Heart left ventricle (tissue), 16 donors: ENCODE measurements around the gene PI3. TPM values are rescaled to one million over a fixed set of nuclear protein-coding genes. Genes with fewer than 3 reads are reported as not detected.
"Not testable (repeated sequence)": the region's sequence is repeated elsewhere in the genome, so short reads cannot be mapped to it uniquely, and the experiment has no call there.

ENCODE experiments used
- ATAC-seq, 4 donors: fragments of 200-7000 bp; cut with Tn5 transposase; one replicate each; pipeline ENCODE4 v1.9.1; 2020 to 2022; ENCODE audit warnings: moderate library complexity in 4 of 4, mild to moderate bottlenecking in 3 of 4, moderate number of reproducible peaks in 1 of 4
- DNase-seq, 5 donors: peaks; one replicate each; pipeline ENCODE4 v3.0.0-alpha.2; 2020
- H3K27ac ChIP-seq, 12 donors: fragments of 200-600 bp; sonication (generic) in 4 of 12; one replicate each; pipeline versions ENCODE4 v1.5.0 to v1.8.0; 2016 to 2022; ENCODE audit warnings: mild to moderate bottlenecking in 2 of 12
- H3K27me3 ChIP-seq, 9 donors: fragments of 200-600 bp; sonication (generic) in 2 of 9; one replicate each; pipeline versions ENCODE4 v1.5.1 to v1.8.0; 2016 to 2022; ENCODE audit warnings: mild to moderate bottlenecking in 3 of 9
- H3K36me3 ChIP-seq, 9 donors: fragments of 200-600 bp; sonication (generic) in 2 of 9; one replicate each; pipeline versions ENCODE4 v1.5.0 to v1.8.0; 2018 to 2022; ENCODE audit warnings: mild to moderate bottlenecking in 2 of 9
- H3K4me1 ChIP-seq, 12 donors: fragments of 200-600 bp; sonication (generic) in 4 of 12; one replicate each; pipeline versions ENCODE4 v1.5.0 to v1.8.0; 2016 to 2022; ENCODE audit warnings: mild to moderate bottlenecking in 3 of 12
- H3K4me3 ChIP-seq, 12 donors: fragments of 200-600 bp; sonication (generic) in 4 of 12; one replicate each; pipeline versions ENCODE4 v1.5.0 to v1.8.0; 2017 to 2022; ENCODE audit warnings: mild to moderate bottlenecking in 9 of 12, moderate library complexity in 4 of 12
- H3K9me3 ChIP-seq, 12 donors: fragments of 200-600 bp; sonication (generic) in 4 of 12; one replicate each; pipeline versions ENCODE4 v1.5.0 to v1.8.0; 2016 to 2022; ENCODE audit warnings: mild to moderate bottlenecking in 1 of 12
- POLR2A ChIP-seq, 2 donors: fragments of 450-650 bp; IDR thresholded peaks; one replicate each; pipeline ENCODE4 v1.6.1; 2017; ENCODE audit warnings: antibody characterized with exemption in 2 of 2, mild to moderate bottlenecking in 2 of 2, moderate library complexity in 2 of 2
- WGBS, 4 donors: extraction: QIAGEN DNeasy Blood & Tissue Kit in 2 of 4; methylation state at CpG; one replicate each; pipeline versions ENCODE4 v1.1.5 to v1.1.7; 2013 to 2018; 5-methylcytosine and 5-hydroxymethylcytosine counted together
- intact Hi-C, 10 donors: fragments of 100-400 bp; cut with DNase I; formaldehyde crosslinking; loops; one replicate each; pipeline versions ENCODE4 v1.11.1 to v1.14.2; 2022
- polyA plus RNA-seq, 2 donors: library from polyadenylated mRNA; stranded (reverse); fragments of 200-250 nt; gene quantifications; one replicate each; pipeline ENCODE4 v1.2.3, GENCODE V29; 2013
- total RNA-seq, 9 donors: library from RNA; depleted of rRNA in 2 of 9; stranded (reverse); fragments of >200 nt in 2 of 9; fragmentation: NEBNext Ultra II Directional in 3 of 9; extraction: Animal tissue kit (Norgen Biotek cat#: 25700) in 3 of 9; gene quantifications; one replicate each; pipeline versions ENCODE4 v1.1.0 to v1.2.4, GENCODE V29; 2016 to 2023
- TF ChIP-seq, protein P1 (sequence below), 12 donors: fragments of 200-600 bp; sonication (generic) in 4 of 12; IDR thresholded peaks; one replicate each; pipeline versions ENCODE4 v1.5.0 to v1.8.0; 2018 to 2022; ENCODE audit warnings: antibody characterized with exemption in 12 of 12, mild to moderate bottlenecking in 5 of 12
- donor health status: ischemic (EF 13 %, LVEDD 7.1; RV severe dilation, severe dysfunction).
- donor health status: healthy with polysubstance abuse.
- donor health status: DM: no; HTN: yes; CAD: no.
- donor health status: DM: no; HTN: no; CAD: no.
- donor health status: ischemic (EF 25% LVEDD 6.9; RV normal size, moderate dysfunction).
- donor health status: ischemic (EF 25% LVEDD 5.7; RV mildly dilated, moderate dysfunction).
- donor health status: healthy.
- donor health status: DM: yes; HTN: yes; CAD: no.
- donor health status: ischemic (EF 35%, LVEDD 5.7; RV mildly dilated, moderate dysfunction).
- donor health status: nonischemic (EF 11% LVEDD 7.7; RV severe dilation, severe dysfunction).
- donor health status: DM: yes; HTN: yes; CAD: no.
- donor health status: PGD.
- donor health status: ischemic (EF 29% LVEDD 5.4; RV normal size, mild dysfunction).
- donor health status: nonischemic (EF 23%, LVEDD 6.1; RV moderate dilation, normal function).

PI3 gene
- total and polyA plus RNA-seq, 11 donors = 0.47 to 0.97 (median 0.55) TPM; not detected in 8

DNA sequence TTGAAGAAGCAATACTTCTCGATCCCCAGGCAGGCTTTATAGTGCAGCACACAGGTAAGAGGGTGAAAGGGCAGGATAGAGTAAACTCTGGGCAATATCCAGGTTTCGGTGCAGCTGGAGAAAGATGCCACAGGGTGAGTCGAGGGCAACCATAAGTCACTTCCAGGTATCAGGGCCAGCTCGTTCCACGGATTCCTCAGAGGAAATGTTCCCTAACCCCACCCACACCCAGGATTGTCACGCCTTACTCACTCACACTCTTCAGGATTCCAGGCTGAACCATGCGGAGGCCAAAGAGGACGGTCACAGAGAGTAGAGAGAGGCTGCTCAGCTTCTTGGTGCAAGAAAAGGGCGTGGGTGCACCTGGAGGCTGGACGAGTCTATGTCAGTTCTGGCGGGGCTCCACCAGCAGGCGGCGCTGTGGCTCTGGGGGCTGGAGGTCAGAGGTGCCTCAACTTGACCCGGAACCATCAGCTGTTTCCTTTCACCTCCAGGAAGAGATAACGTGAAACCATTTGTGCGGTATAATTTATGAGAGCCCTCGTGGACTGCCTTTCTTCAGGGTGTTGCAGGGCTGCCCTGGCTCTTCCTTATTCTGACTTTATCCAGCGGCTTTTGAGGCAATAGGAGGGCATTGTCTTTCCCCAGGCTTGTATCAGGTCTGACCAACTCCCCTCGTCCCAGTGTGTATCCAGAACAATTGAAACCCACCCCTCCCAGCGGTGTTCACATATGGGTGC, 36.0 kb upstream of the PI3 start:
- no peaks in the 10 kb centered on the region for H3K4me1 ChIP-seq
- DNase-seq = peak in 4 of 5 donors; percentile 32 to 79 (median 36)
- intact Hi-C loops = loop anchor here in 1 of 10 donors (10.0 kb wide), 1 partner anchor 136 kb away; no protein-coding TSS in a partner anchor
- 37 to 55% (median 38%) methylated on average over 13 to 20 of the region's 20 CpGs for WGBS, 4 donors
- no peak overlapping the region for H3K27ac ChIP-seq
- no peak overlapping the region for H3K4me3 ChIP-seq
- peaks cover 0 to 4% (median 0%) of the 10 kb centered on the region in 12 donors for H3K9me3 ChIP-seq
- peak in 1 of 4 donors; percentile 34 for ATAC-seq
- H3K36me3 ChIP-seq = no peaks in the 10 kb centered on the region
- peaks cover 0 to 24% (median 0%) of the 10 kb centered on the region in 9 donors for H3K27me3 ChIP-seq
- TF ChIP-seq, protein P1, sequence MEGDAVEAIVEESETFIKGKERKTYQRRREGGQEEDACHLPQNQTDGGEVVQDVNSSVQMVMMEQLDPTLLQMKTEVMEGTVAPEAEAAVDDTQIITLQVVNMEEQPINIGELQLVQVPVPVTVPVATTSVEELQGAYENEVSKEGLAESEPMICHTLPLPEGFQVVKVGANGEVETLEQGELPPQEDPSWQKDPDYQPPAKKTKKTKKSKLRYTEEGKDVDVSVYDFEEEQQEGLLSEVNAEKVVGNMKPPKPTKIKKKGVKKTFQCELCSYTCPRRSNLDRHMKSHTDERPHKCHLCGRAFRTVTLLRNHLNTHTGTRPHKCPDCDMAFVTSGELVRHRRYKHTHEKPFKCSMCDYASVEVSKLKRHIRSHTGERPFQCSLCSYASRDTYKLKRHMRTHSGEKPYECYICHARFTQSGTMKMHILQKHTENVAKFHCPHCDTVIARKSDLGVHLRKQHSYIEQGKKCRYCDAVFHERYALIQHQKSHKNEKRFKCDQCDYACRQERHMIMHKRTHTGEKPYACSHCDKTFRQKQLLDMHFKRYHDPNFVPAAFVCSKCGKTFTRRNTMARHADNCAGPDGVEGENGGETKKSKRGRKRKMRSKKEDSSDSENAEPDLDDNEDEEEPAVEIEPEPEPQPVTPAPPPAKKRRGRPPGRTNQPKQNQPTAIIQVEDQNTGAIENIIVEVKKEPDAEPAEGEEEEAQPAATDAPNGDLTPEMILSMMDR (IDR thresholded peaks at IDR 0.05) = peak in 8 of 12 donors; percentile 8 to 47 (median 28)
- TF ChIP-seq POLR2A (IDR thresholded peaks at IDR 0.05) = no peak

DNA sequence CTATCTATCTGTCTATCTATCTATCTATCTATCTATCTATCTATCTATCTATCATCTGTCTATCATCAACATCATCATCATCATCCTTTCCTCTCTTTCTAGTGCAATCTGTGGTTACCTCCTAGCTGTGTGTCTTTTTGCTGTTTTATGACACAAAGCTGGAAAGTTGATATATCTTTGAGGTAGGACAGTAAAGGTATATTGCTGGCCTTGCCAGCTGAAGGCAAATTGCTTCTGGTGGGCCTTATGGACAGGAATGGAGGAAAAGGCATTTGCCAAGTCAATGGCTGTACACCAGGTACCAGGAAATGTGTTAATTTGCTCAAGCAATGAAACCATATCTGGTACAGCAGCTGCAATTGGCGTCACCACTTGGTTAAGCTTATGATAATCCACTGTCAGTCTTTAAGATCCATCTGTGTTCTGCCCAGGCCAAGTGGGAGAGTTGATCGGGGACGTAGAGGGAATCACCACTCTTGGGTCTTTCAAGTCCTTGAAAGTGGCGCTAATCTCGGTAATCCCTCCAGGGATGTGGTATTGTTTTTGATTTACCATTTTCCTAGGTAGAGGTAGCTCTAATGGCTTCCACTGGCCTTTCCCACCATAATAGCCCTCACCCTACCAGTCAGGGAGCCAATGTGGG, 34.8 kb upstream of the PI3 start:
- not testable (repeated sequence) for H3K4me1 ChIP-seq, DNase-seq, ATAC-seq, H3K9me3 ChIP-seq, H3K36me3 ChIP-seq, H3K27ac ChIP-seq, H3K4me3 ChIP-seq
- intact Hi-C loops = loop anchor here in 1 of 10 donors (10.0 kb wide), 1 partner anchor 135 kb away; no protein-coding TSS in a partner anchor
- H3K27me3 ChIP-seq = peaks cover 0 to 24% (median 0%) of the 10 kb centered on the region in 9 donors
- 91 to 100% (median 94%) methylated on average over 5 of the region's 5 CpGs for WGBS, 4 donors

DNA sequence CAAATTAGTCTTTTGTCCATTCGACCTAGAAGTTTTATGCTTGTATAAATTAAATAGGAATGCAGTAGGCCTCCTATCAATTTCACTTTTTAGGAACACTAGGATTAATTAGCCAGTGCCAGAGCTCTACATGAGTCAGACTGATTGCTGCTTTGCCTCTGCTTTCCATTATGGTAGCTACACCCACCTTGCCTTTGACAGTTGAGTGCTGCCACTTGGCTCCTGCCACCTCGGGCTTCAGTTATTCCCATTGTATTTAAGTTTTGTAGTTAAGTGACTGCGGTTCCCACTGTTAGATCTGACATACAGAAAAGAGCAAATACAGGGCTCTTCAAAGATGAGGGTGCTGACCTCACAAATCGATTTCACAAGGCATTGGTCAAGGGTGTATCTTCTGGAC, 33.9 kb upstream of the PI3 start:
- Histone ChIP-seq H3K4me3 (no peak overlapping the region), H3K4me1 (no peaks in the 10 kb centered on the region), H3K27me3 (peaks cover 0 to 21% (median 0%) of the 10 kb centered on the region in 9 donors), H3K27ac (no peak overlapping the region), H3K36me3 (no peaks in the 10 kb centered on the region), H3K9me3 (no peaks in the 10 kb centered on the region)
- ATAC-seq = no peak
- TF ChIP-seq POLR2A (IDR thresholded peaks at IDR 0.05) = no peak
- TF ChIP-seq, protein P1 (IDR thresholded peaks at IDR 0.05) = no peak
- no peak for DNase-seq
- intact Hi-C loops = no loop called here
- 65 to 72% (median 68%) methylated on average over 4 of the region's 4 CpGs for WGBS, 4 donors

DNA sequence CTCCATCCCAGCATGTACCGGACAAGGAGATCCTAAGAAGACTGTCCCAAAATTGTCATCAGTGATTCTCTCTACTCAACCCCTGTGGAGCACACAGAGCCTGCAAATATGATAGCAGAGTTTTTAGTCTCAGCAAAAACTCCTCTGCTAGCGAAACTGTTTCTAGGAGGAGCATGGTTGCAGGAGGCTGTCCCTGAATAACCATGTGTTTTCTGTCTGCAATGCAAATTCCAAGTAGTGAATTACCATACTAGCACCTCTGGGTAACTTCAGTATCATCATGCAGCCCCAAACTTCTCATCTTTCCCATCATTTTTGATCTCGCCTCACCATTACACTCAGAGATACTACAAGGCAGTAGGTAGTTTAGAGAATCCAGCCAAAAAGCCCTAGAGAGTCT, 25.6 kb upstream of the PI3 start:
- no peaks in the 10 kb centered on the region for H3K36me3 ChIP-seq
- DNase-seq (no peak), ATAC-seq (no peak)
- peaks cover 0 to 2% (median 0%) of the 10 kb centered on the region in 12 donors for H3K4me1 ChIP-seq
- H3K27ac ChIP-seq = no peak overlapping the region
- no peaks in the 10 kb centered on the region for H3K9me3 ChIP-seq
- intact Hi-C loops = no loop called here
- TF ChIP-seq, protein P1 (IDR thresholded peaks at IDR 0.05) = no peak
- H3K4me3 ChIP-seq = no peak overlapping the region
- peaks cover 0 to 34% (median 14%) of the 10 kb centered on the region in 9 donors for H3K27me3 ChIP-seq
- WGBS, 4 donors = 80 to 90% (median 86%) methylated on average over 3 of the region's 3 CpGs
